Endothelial cell of umbilical vein (primary cell): Measurements from ENCODE around the gene ZSCAN5B. TPM values are rescaled to one million over a fixed set of nuclear protein-coding genes. Genes with fewer than 3 reads are reported as not detected.

Experiments used
- BruUV-seq: library from RNA; stranded (reverse); fragments of 400-500 nt; replicated peaks from 2 replicates; lab custom pipeline; 2021; lab: Mats Ljungman, UMichigan
- CTCF ChIA-PET: fragments of 300-600, 350-600 bp; sonication (Branson Sonifier 250); formaldehyde crosslinking; loops from one replicate; lab custom pipeline; 2021; ENCODE audit warnings: antibody characterized with exemption, inconsistent platforms; lab: Charles Lee
- POLR2A ChIA-PET: fragments of 300-600, 350-600 bp; sonication (Branson Sonifier 250); formaldehyde crosslinking; loops from one replicate; lab custom pipeline; 2021; ENCODE audit warnings: antibody characterized with exemption, inconsistent platforms; lab: Charles Lee
- DNase-seq: peaks from one replicate; pipeline ENCODE4 v3.0.0-alpha.2; 2011; ENCODE audit warnings: low read depth, low spot score
- FAIRE-seq: peaks from 2 replicates; lab custom pipeline; 2011; peaks lifted over from hg19 to GRCh38; lab: Jason Lieb, UNC
- H2AFZ ChIP-seq: 2 replicates; pipeline ENCODE4 v1.6.0; 2012; ENCODE audit warnings: low read depth, low read length, control low read depth, inconsistent platforms
- H3K27ac ChIP-seq: 2 replicates; pipeline ENCODE4 v1.5.1; 2011; ENCODE audit warnings: low read depth, mild to moderate bottlenecking, control low read depth, low read length, moderate library complexity; ENCODE audit not compliant: insufficient read depth
- H3K27me3 ChIP-seq, 2 experiments: 2 replicates each; pipeline versions ENCODE4 v1.6.0 to v1.6.1; 2011; ENCODE audit warnings: low read length in 2 of 2, mixed read lengths in 1 of 2; ENCODE audit not compliant: control insufficient read depth in 2 of 2, insufficient read depth in 2 of 2
- H3K36me3 ChIP-seq, 2 experiments: 2 replicates in 1 of 2; 3 replicates in 1 of 2; pipeline ENCODE4 v1.5.1; 2011; ENCODE audit warnings: low read length in 2 of 2, mild to moderate bottlenecking in 1 of 2, moderate library complexity in 1 of 2; ENCODE audit not compliant: control insufficient read depth in 2 of 2, insufficient read depth in 2 of 2; ENCODE audit errors: extremely low read depth in 1 of 2
- H3K4me1 ChIP-seq: 3 replicates; pipeline ENCODE4 v1.5.1; 2011; ENCODE audit warnings: mild to moderate bottlenecking, low read length; ENCODE audit not compliant: control insufficient read depth, insufficient read depth; ENCODE audit errors: extremely low read depth
- H3K4me2 ChIP-seq: 2 replicates; pipeline ENCODE4 v1.6.1; 2011; ENCODE audit warnings: low read length, control low read depth, mixed read lengths; ENCODE audit not compliant: insufficient read depth
- H3K4me3 ChIP-seq, 3 experiments: fragments of 200-600 bp in 1 of 3; sonication (generic), shearing (Covaris generic) in 1 of 3; replicated peaks in 1 of 3; 2 replicates each; pipeline ENCODE4 v1.5.1; 2011 to 2016; ENCODE audit warnings: control low read depth in 3 of 3, low read length in 3 of 3, mild to moderate bottlenecking in 2 of 3, inconsistent platforms in 1 of 3, low read depth in 1 of 3, moderate library complexity in 1 of 3; ENCODE audit not compliant: insufficient read depth in 1 of 3
- H3K79me2 ChIP-seq: 2 replicates; pipeline ENCODE4 v1.6.0; 2012; ENCODE audit warnings: low read length, inconsistent platforms; ENCODE audit not compliant: control insufficient read depth, insufficient read depth
- H3K9ac ChIP-seq: replicated peaks from 2 replicates; pipeline ENCODE3; 2011; ENCODE audit warnings: low read length, control low read depth; ENCODE audit not compliant: insufficient read depth; ENCODE audit errors: extremely low read depth
- H3K9me1 ChIP-seq: replicated peaks from 3 replicates; pipeline ENCODE4 v1.6.0; 2011; ENCODE audit warnings: mild to moderate bottlenecking, low read length; ENCODE audit not compliant: control insufficient read depth, insufficient read depth; ENCODE audit errors: extremely low read depth
- H3K9me3 ChIP-seq: replicated peaks from 2 replicates; pipeline ENCODE4 v1.5.1; 2012; ENCODE audit warnings: low read length, inconsistent platforms; ENCODE audit not compliant: control insufficient read depth, insufficient read depth
- H4K20me1 ChIP-seq: replicated peaks from 2 replicates; pipeline ENCODE3; 2011; ENCODE audit warnings: mild to moderate bottlenecking, low read length; ENCODE audit not compliant: control insufficient read depth, insufficient read depth; ENCODE audit errors: extremely low read depth
- CTCF ChIP-seq, 2 donors: IDR thresholded peaks; 1 replicate in 1 of 2; 2 replicates in 1 of 2; pipeline ENCODE4 v1.5.1; 2011; ENCODE audit warnings: low read length in 2 of 2, mild to moderate bottlenecking in 2 of 2, moderate library complexity in 2 of 2, control low read depth in 1 of 2, inconsistent platforms in 1 of 2, low read depth in 1 of 2; ENCODE audit not compliant: insufficient read depth in 1 of 2; ENCODE audit errors: extremely low read depth in 1 of 2
- EZH2 ChIP-seq: IDR thresholded peaks from 2 replicates; pipeline ENCODE4 v1.6.1; 2012; ENCODE audit warnings: borderline replicate concordance, low read depth, mild to moderate bottlenecking, moderate library complexity, low read length, inconsistent platforms; ENCODE audit not compliant: severe bottlenecking
- FOS ChIP-seq: IDR thresholded peaks from 2 replicates; pipeline ENCODE4 v1.6.1; 2011; ENCODE audit warnings: mild to moderate bottlenecking, low read length, moderate library complexity, borderline replicate concordance; ENCODE audit not compliant: insufficient read depth
- GATA2 ChIP-seq: IDR thresholded peaks from 2 replicates; pipeline ENCODE4 v1.7.0; 2011; ENCODE audit warnings: low read depth, mild to moderate bottlenecking, moderate library complexity, mixed read lengths, low read length; ENCODE audit not compliant: insufficient read length, insufficient read depth
- JUN ChIP-seq: IDR thresholded peaks from 2 replicates; pipeline ENCODE4 v1.6.1; 2011; ENCODE audit warnings: borderline replicate concordance, low read depth; ENCODE audit not compliant: insufficient read length, insufficient read depth
- MAX ChIP-seq: IDR thresholded peaks from 2 replicates; pipeline ENCODE4 v1.6.1; 2011; ENCODE audit not compliant: insufficient read depth, insufficient read length
- MYC ChIP-seq: IDR thresholded peaks from one replicate; pipeline ENCODE4 v1.6.1; 2011; ENCODE audit warnings: mild to moderate bottlenecking, low read depth, low read length
- POLR2A ChIP-seq: IDR thresholded peaks from 2 replicates; pipeline ENCODE4 v1.6.1; 2012; ENCODE audit warnings: low read depth, mild to moderate bottlenecking, control low read depth, low read length
- POLR2AphosphoS5 ChIP-seq: IDR thresholded peaks from 2 replicates; pipeline ENCODE4 v1.6.1; 2012; ENCODE audit warnings: low read depth, mild to moderate bottlenecking, control low read depth, low read length, moderate library complexity; ENCODE audit not compliant: insufficient read depth
- dilution Hi-C: fragments of 300-500 bp; cut with MboI; formaldehyde crosslinking; loops from one replicate; pipeline ENCODE4 v1.15.0; 2019; ENCODE audit warnings: low sequenced_read_pairs; ENCODE audit not compliant: extremely low pct_ligation_motif_present
- intact Hi-C: fragments of 100-400 bp; cut with micrococcal nuclease; formaldehyde crosslinking; loops from one replicate; pipeline ENCODE4 v1.10.0; 2022
- polyA plus RNA-seq, 4 experiments: library from polyadenylated mRNA; depleted of rRNA in 3 of 4; stranded (reverse) in 3 of 4; unstranded in 1 of 4; fragments of >200 nt; gene quantifications; 2 replicates each; pipeline versions ENCODE4 v1.2.1 to v1.2.3, GENCODE V29; 2011 to 2012; ENCODE audit warnings: missing spikeins in 1 of 4
- total RNA-seq: library from RNA; stranded (reverse); gene quantifications from 2 replicates; pipeline ENCODE4 v1.2.3, GENCODE V29; 2021

Gene ZSCAN5B
- total and polyA plus RNA-seq, 2 donors (not counting 3 experiments of a cell fraction or from before 2014, with no cell fraction given): 0.07 TPM; not detected in 1

GRCh38 chr19:56155124-56155687, 42.4 kb downstream of the ZSCAN5B start:
- no peaks in the 10 kb centered on the region for H3K9me1 ChIP-seq
- no peak overlapping the region for H3K4me3 ChIP-seq
- dilution Hi-C loops: no loop called here
- TF ChIP-seq EZH2 (no peak), CTCF (IDR thresholded peaks at IDR 0.05; ENCODE audit: extremely low read depth in 1 of 2, insufficient read depth in 1 of 2, low read depth in 1 of 2, low read length in 2 of 2) (peak; percentile 24 to 40)
- FAIRE-seq (no peak), DNase-seq (no peak)
- no peak overlapping the region for H3K9ac ChIP-seq
- BruUV-seq: no TSS peak
- CTCF ChIA-PET: interaction anchor here (1.1 to 3.1 kb wide), 7 partner anchors 15 to 178 kb away, joined by 3 to 27 read pairs (median 5); no protein-coding TSS in a partner anchor
- peaks cover 0 to 22% of the 10 kb centered on the region in 2 experiments for H3K36me3 ChIP-seq
- peaks cover 10% of the 10 kb centered on the region for H3K4me1 ChIP-seq
- H3K9me3 ChIP-seq: no peaks in the 10 kb centered on the region
- no peaks in the 10 kb centered on the region for H4K20me1 ChIP-seq
- H3K4me2 ChIP-seq: no peak overlapping the region
- H3K27ac ChIP-seq: no peak overlapping the region
- H3K79me2 ChIP-seq: peaks cover 2% of the 10 kb centered on the region
- intact Hi-C loops: no loop called here
- no peaks in the 10 kb centered on the region for H3K27me3 ChIP-seq
- no peak overlapping the region for H2AFZ ChIP-seq
- POLR2A ChIA-PET: no interaction called here

DNA sequence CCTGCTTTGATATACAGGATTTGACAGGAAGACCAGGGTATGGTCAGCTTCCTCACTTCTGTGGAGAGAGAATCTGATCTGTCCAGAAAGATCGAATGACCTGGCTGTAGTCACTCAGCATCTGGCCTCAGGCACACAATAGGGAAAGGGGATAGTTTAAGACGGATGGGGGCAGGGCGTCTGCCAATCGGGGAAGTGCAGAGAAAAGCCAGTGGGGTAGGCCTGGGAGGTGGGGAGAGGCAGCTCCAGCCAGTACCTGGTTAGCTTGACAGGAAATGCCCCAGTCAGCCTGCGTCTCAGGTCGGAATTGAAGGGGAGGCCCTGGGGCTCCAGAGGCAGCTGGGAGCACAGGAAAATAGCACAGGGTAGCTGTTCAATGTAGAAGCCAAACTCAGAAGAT, 44.1 kb downstream of the ZSCAN5B start:
- Histone ChIP-seq H2AFZ (no peak overlapping the region), H3K9ac (no peak overlapping the region), H3K4me2 (no peak overlapping the region), H3K27me3 (no peaks in the 10 kb centered on the region), H3K36me3 (peaks cover 0 to 14% of the 10 kb centered on the region in 2 experiments), H3K9me1 (no peaks in the 10 kb centered on the region), H3K4me1 (peaks cover 10% of the 10 kb centered on the region), H4K20me1 (no peaks in the 10 kb centered on the region), H3K4me3 (no peak overlapping the region), H3K9me3 (no peaks in the 10 kb centered on the region), H3K79me2 (peaks cover 4% of the 10 kb centered on the region), H3K27ac (no peak overlapping the region)
- BruUV-seq: no TSS peak
- DNase-seq (peak; percentile 25), FAIRE-seq (no peak)
- dilution Hi-C loops (no loop called here), intact Hi-C loops (loop anchor here (1.0 to 2.0 kb wide), 3 partner anchors 12 to 413 kb away; partner anchors contain the start of genes ZNF444, ZNF470 and ZNF787)
- CTCF ChIA-PET: interaction anchor here (1.6 to 3.1 kb wide), 4 partner anchors 16 to 180 kb away, joined by 5 to 27 read pairs (median 8); no protein-coding TSS in a partner anchor
- TF ChIP-seq MYC (no peak), CTCF (IDR thresholded peaks at IDR 0.05; ENCODE audit: extremely low read depth in 1 of 2, insufficient read depth in 1 of 2, low read depth in 1 of 2, low read length in 2 of 2) (no peak), EZH2 (no peak), FOS (no peak), MAX (no peak), POLR2A (no peak), JUN (no peak), GATA2 (no peak), POLR2AphosphoS5 (no peak)
- POLR2A ChIA-PET: interaction anchor here (1.6 kb wide), 1 partner anchor 13 kb away, joined by 3 read pairs; the partner anchor contains the start of gene ZNF444
